Glutamatergic neuron (in vitro differentiated cells): ENCODE data around the gene TMEM120B. TPM values are rescaled to one million over a fixed set of nuclear protein-coding genes. Genes with fewer than 3 reads are reported as not detected.
"Not testable (repeated sequence)": the region's sequence is repeated elsewhere in the genome, so short reads cannot be mapped to it uniquely, and the experiment has no call there.

ENCODE experiments used
- DNase-seq: peaks from one replicate; pipeline ENCODE4 v3.0.0; 2022
- H3K27ac Mint-ChIP-seq: one replicate; pipeline ENCODE4 v1.8.0; 2020; ENCODE audit warnings: mild to moderate bottlenecking, mixed read lengths, inconsistent platforms; ENCODE audit not compliant: unreplicated experiment
- H3K27me3 Mint-ChIP-seq: one replicate; pipeline ENCODE4 v1.8.0; 2020; ENCODE audit warnings: mild to moderate bottlenecking, moderate library complexity, mixed read lengths, inconsistent platforms; ENCODE audit not compliant: unreplicated experiment
- H3K36me3 Mint-ChIP-seq: one replicate; pipeline ENCODE4 v1.8.0; 2020; ENCODE audit warnings: mild to moderate bottlenecking, mixed read lengths, inconsistent platforms; ENCODE audit not compliant: unreplicated experiment
- H3K4me1 Mint-ChIP-seq: one replicate; pipeline ENCODE4 v1.8.0; 2020; ENCODE audit warnings: mild to moderate bottlenecking, low read depth, mixed read lengths, inconsistent platforms; ENCODE audit not compliant: unreplicated experiment
- H3K4me3 Mint-ChIP-seq: one replicate; pipeline ENCODE4 v1.8.0; 2020; ENCODE audit warnings: mild to moderate bottlenecking, mixed read lengths, inconsistent platforms; ENCODE audit not compliant: unreplicated experiment
- H3K9me3 Mint-ChIP-seq: one replicate; pipeline ENCODE4 v1.8.0; 2020; ENCODE audit warnings: mild to moderate bottlenecking, moderate library complexity, mixed read lengths, inconsistent platforms; ENCODE audit not compliant: unreplicated experiment
- total RNA-seq: library from RNA; stranded (reverse); fragmentation: NEBNext Ultra II Directional; extraction: Animal tissue kit (Norgen Biotek cat#: 25700); gene quantifications from one replicate; pipeline ENCODE4 v1.2.1, GENCODE V29; 2021; ENCODE audit not compliant: unreplicated experiment
- TF ChIP-seq, protein P1 (sequence below): fragments of 200-600 bp; sonication (generic); IDR thresholded peaks from one replicate; pipeline ENCODE4 v1.5.0; 2021; ENCODE audit not compliant: partially characterized antibody, unreplicated experiment

Gene TMEM120B
- total RNA-seq, 1 donor from 2014 or later, result 205 TPM

DNA sequence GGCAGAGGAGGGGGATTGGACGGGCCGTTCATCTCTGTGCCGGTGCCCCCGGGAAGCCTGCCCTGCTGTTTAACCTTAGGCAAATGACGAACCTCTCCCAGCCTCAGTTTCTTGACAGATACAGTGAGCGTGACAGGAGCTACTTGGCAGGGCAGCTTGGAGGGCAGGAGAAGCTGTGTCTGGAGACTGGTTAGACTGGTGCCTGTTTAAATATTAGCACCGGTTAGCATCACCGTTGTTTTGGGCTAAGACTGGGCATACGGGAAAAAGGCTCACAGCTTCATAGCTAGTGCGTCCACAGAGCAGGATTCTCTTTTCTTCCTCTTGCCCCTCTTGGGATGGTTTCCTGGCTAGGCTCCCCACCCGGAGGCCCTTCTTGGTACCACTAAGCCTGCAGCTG lies 42.3 kb downstream of the TMEM120B start:
- Mint-ChIP-seq H3K9me3 (peaks cover 17% of the 10 kb centered on the region), H3K27me3 (peaks cover 9% of the 10 kb centered on the region), H3K36me3 (no peaks in the 10 kb centered on the region), H3K4me1 (peaks cover 2% of the 10 kb centered on the region), H3K4me3 (no peak overlapping the region), H3K27ac (peak overlapping the region; percentile 26)
- DNase-seq, result no peak
- TF ChIP-seq, protein P1, sequence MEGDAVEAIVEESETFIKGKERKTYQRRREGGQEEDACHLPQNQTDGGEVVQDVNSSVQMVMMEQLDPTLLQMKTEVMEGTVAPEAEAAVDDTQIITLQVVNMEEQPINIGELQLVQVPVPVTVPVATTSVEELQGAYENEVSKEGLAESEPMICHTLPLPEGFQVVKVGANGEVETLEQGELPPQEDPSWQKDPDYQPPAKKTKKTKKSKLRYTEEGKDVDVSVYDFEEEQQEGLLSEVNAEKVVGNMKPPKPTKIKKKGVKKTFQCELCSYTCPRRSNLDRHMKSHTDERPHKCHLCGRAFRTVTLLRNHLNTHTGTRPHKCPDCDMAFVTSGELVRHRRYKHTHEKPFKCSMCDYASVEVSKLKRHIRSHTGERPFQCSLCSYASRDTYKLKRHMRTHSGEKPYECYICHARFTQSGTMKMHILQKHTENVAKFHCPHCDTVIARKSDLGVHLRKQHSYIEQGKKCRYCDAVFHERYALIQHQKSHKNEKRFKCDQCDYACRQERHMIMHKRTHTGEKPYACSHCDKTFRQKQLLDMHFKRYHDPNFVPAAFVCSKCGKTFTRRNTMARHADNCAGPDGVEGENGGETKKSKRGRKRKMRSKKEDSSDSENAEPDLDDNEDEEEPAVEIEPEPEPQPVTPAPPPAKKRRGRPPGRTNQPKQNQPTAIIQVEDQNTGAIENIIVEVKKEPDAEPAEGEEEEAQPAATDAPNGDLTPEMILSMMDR, result no peak

DNA sequence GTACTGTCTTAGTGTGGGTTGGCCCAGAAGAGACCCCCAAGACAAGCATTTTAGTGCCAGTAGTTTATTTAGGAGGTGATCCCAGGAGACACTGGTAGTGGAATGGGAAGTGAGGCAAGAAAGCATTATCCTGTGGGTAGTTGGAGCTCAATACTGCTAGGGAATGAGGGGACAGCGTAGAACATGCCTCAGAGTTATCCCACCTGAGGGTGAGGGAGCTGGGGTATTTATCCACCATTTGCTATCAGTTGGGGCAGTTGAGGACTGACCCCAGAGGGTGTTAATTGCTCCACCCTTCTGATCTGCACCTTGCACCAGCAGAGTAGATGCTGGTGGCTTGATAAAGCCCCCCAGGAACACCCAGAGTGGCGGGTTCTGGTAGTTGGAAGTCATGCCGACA lies 43.0 kb downstream of the TMEM120B start:
- Mint-ChIP-seq H3K27me3 (peaks cover 11% of the 10 kb centered on the region), H3K4me3 (no peak overlapping the region), H3K27ac (peak overlapping the region; percentile 4), H3K36me3 (no peaks in the 10 kb centered on the region), H3K9me3 (peaks cover 20% of the 10 kb centered on the region), H3K4me1 (peaks cover 3% of the 10 kb centered on the region)
- TF ChIP-seq, protein P1, result no peak
- no peak for DNase-seq

DNA sequence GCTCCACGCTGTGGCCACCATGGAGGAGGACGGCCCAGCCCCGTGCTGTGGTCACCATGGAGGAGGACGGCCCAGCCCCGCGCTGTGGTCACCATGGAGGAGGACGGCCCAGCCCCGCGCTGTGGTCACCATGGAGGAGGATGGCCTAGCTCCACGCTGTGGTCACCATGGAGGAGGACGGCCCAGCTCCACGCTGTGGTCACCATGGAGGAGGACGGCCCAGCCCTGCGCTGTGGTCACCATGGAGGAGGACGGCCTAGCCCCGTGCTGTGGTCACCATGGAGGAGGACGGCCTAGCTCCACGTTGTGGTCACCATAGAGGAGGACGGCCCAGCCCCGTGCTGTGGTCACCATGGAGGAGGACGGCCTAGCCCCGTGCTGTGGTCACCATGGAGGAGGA lies 46.0 kb downstream of the TMEM120B start:
- Mint-ChIP-seq H3K4me1 (peaks cover 15% of the 10 kb centered on the region), H3K27me3 (peaks cover 13% of the 10 kb centered on the region), H3K9me3 (peaks cover 24% of the 10 kb centered on the region)
- H3K27ac Mint-ChIP-seq, H3K36me3 Mint-ChIP-seq, DNase-seq, H3K4me3 Mint-ChIP-seq: not testable (repeated sequence)

DNA sequence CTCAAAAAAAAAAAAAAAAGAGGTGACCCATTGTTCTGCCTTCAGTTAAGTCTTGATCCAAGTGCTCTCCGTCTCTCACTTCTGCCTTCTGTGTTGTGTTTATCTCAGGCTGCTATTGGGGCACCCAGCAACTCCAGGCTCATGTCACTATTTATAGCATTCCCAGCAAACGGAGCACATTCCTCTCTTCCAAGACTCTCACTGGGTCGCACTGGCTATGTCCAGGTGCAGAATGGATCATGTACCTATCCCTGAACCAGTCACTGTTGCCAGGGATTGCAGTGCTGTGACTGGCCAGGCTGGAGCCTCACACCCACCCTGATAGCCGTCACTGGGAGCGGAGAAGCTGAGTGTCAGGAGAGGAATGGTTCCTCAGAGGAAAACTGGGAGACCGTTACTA lies 49.7 kb downstream of the TMEM120B start:
- Mint-ChIP-seq H3K36me3 (no peaks in the 10 kb centered on the region), H3K4me1 (peaks cover 23% of the 10 kb centered on the region), H3K9me3 (peaks cover 16% of the 10 kb centered on the region), H3K27me3 (peaks cover 9% of the 10 kb centered on the region), H3K27ac (peak overlapping the region; percentile 75), H3K4me3 (peak overlapping the region; percentile 8)
- no peak for DNase-seq
- TF ChIP-seq, protein P1, result no peak

DNA sequence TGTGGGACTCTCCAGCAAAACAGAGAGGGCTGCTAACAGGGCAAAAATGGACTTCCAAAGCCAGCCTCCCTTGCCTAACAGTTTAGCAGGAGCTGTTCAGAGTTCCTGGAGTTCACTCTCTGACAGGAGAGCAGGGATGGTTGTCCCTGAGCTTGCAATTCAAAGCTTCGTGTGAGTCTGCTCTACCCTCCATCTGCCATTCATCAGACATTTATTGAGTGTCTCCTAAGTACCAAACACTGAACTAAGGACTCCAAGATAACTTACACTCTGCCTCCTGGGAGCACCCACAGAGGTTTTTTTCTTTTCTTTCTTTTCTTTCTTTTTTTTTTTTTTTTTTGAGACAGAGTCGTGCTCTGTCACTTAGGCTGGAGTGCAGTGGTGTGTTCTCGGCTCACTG lies 52.3 kb downstream of the TMEM120B start:
- Mint-ChIP-seq H3K4me3 (no peak overlapping the region), H3K9me3 (peaks cover 23% of the 10 kb centered on the region), H3K36me3 (no peaks in the 10 kb centered on the region), H3K27ac (peak overlapping the region; percentile 99), H3K4me1 (peaks cover 38% of the 10 kb centered on the region), H3K27me3 (peaks cover 15% of the 10 kb centered on the region)
- no peak for DNase-seq
- TF ChIP-seq, protein P1, result no peak
